HCT116 (cell line): ENCODE data around the gene SHANK1. TPM values are rescaled to one million over a fixed set of nuclear protein-coding genes. Genes with fewer than 3 reads are reported as not detected.

Experiments
- ATAC-seq: fragments of 200-7000 bp; cut with Tn5 transposase; 2 replicates; pipeline ENCODE4 v1.9.1; 2020; ENCODE audit warnings: mild to moderate bottlenecking, moderate library complexity
- BruUV-seq: library from RNA; stranded (reverse); fragments of 400-500 nt; replicated peaks from 2 replicates; lab custom pipeline; 2021; lab: Mats Ljungman, UMichigan
- CTCF ChIA-PET: fragments of 300-600 bp; sonication (Branson Sonifier 250); formaldehyde crosslinking; loops from one replicate; lab custom pipeline; 2021; ENCODE audit warnings: antibody characterized with exemption; lab: Charles Lee
- POLR2A ChIA-PET: fragments of 300-600, 350-600 bp; sonication (Branson Sonifier 250); formaldehyde crosslinking; loops from one replicate; lab custom pipeline; 2021; ENCODE audit warnings: antibody characterized with exemption; lab: Charles Lee
- RAD21 ChIA-PET, 2 experiments: fragments of 300-600 bp; sonication (Branson Sonifier 250); formaldehyde crosslinking; loops; one replicate each; lab custom pipeline; 2023; ENCODE audit warnings: low total read pairs in 2 of 2; ENCODE audit not compliant: uncharacterized antibody in 2 of 2, unreplicated experiment in 2 of 2, low non-redundant PET in 1 of 2; lab: Charles Lee
- DNase-seq: peaks from one replicate; pipeline ENCODE4 v3.0.0-alpha.2; 2010; ENCODE audit warnings: low read depth, low spot score
- H2AFZ ChIP-seq: fragments of 200-600 bp; shearing (Covaris generic), sonication (generic); 2 replicates; pipeline ENCODE4 v1.6.1; 2017; ENCODE audit warnings: low read depth, mixed run types, mixed read lengths, antibody characterized with exemption, low read length; ENCODE audit not compliant: poor library complexity, severe bottlenecking
- H3K27ac ChIP-seq: 2 replicates; pipeline ENCODE4 v1.5.1; 2012; ENCODE audit warnings: low read depth, low read length
- H3K27me3 ChIP-seq: fragments of 200-600 bp; sonication (generic); 2 replicates; pipeline ENCODE4 v1.6.1; 2016; ENCODE audit warnings: mixed run types, low read length, mixed read lengths; ENCODE audit not compliant: insufficient read depth
- H3K36me3 ChIP-seq, 2 experiments: fragments of 200-500 bp in 1 of 2; fragments of 200-600 bp in 1 of 2; sonication (Bioruptor generic) in 1 of 2; sonication (generic) in 1 of 2; 2 replicates each; pipeline versions ENCODE4 v1.5.1 to v1.6.1; 2014 to 2016; ENCODE audit warnings: low read length in 2 of 2, inconsistent platforms in 1 of 2, mixed read lengths in 1 of 2, mixed run types in 1 of 2; ENCODE audit not compliant: insufficient read depth in 2 of 2, control insufficient read depth in 1 of 2
- H3K4me1 ChIP-seq, 2 experiments: fragments of 200-600 bp in 1 of 2; sonication (generic) in 1 of 2; 2 replicates each; pipeline versions ENCODE4 v1.5.1 to v1.6.1; 2012 to 2017; ENCODE audit warnings: low read length in 2 of 2, inconsistent platforms in 1 of 2, mild to moderate bottlenecking in 1 of 2, mixed read lengths in 1 of 2, mixed run types in 1 of 2, moderate library complexity in 1 of 2; ENCODE audit not compliant: insufficient read depth in 2 of 2, control insufficient read depth in 1 of 2
- H3K4me2 ChIP-seq: fragments of 200-600 bp; sonication (generic); 2 replicates; pipeline ENCODE4 v1.6.1; 2017; ENCODE audit warnings: mixed run types, low read length, mixed read lengths
- H3K4me3 ChIP-seq, 2 experiments: fragments of 200-600 bp in 1 of 2; sonication (generic) in 1 of 2; replicated peaks in 1 of 2; 2 replicates each; pipeline ENCODE4 v1.5.1; 2011 to 2016; ENCODE audit warnings: low read length in 2 of 2, control low read depth in 1 of 2, low read depth in 1 of 2, mild to moderate bottlenecking in 1 of 2, mixed read lengths in 1 of 2, mixed run types in 1 of 2
- H3K79me2 ChIP-seq: fragments of 200-600 bp; sonication (generic); 2 replicates; pipeline ENCODE4 v1.6.1; 2017; ENCODE audit warnings: mild to moderate bottlenecking, mixed run types, low read length, moderate library complexity, mixed read lengths; ENCODE audit not compliant: insufficient read depth
- H3K9ac ChIP-seq: fragments of 200-600 bp; sonication (generic); 2 replicates; pipeline ENCODE4 v1.6.1; 2016; ENCODE audit warnings: low read length, mixed read lengths
- H3K9me2 ChIP-seq: fragments of 200-600 bp; sonication (generic), shearing (Covaris generic); 2 replicates; pipeline ENCODE4 v1.6.1; 2017; ENCODE audit warnings: mixed run types, mild to moderate bottlenecking, moderate library complexity; ENCODE audit not compliant: insufficient read depth
- H3K9me3 ChIP-seq, 2 experiments: fragments of 200-500 bp in 1 of 2; fragments of 200-600 bp in 1 of 2; sonication (Bioruptor generic) in 1 of 2; sonication (generic) in 1 of 2; 2 replicates each; pipeline ENCODE4 v1.6.1; 2014 to 2017; ENCODE audit warnings: low read length in 2 of 2, mixed read lengths in 2 of 2, inconsistent platforms in 1 of 2, low read depth in 1 of 2, mild to moderate bottlenecking in 1 of 2, mixed run types in 1 of 2, moderate library complexity in 1 of 2; ENCODE audit not compliant: control insufficient read depth in 1 of 2, insufficient read depth in 1 of 2
- H4K20me1 ChIP-seq: fragments of 200-600 bp; sonication (generic), shearing (Covaris generic); 2 replicates; pipeline ENCODE4 v1.6.1; 2017; ENCODE audit warnings: mixed run types, mild to moderate bottlenecking, moderate library complexity; ENCODE audit not compliant: insufficient read depth
- CBX3 ChIP-seq: IDR thresholded peaks from 2 replicates; pipeline ENCODE4 v1.6.1; 2012; ENCODE audit warnings: low read depth
- CEBPB ChIP-seq: IDR thresholded peaks from 2 replicates; pipeline ENCODE4 v1.6.1; 2012; ENCODE audit warnings: low read depth
- EGR1 ChIP-seq: IDR thresholded peaks from 2 replicates; pipeline ENCODE4 v1.6.1; 2012; ENCODE audit warnings: low read depth
- ELF1 ChIP-seq: IDR thresholded peaks from 2 replicates; pipeline ENCODE4 v1.6.1; 2012; ENCODE audit warnings: low read depth, borderline replicate concordance
- EZH2 ChIP-seq: fragments of 200-600 bp; sonication (generic); IDR thresholded peaks from 2 replicates; pipeline ENCODE4 v1.6.1; 2017; ENCODE audit warnings: antibody characterized with exemption, mixed run types
- EZH2phosphoT487 ChIP-seq: fragments of 200-600 bp; IDR thresholded peaks from 2 replicates; pipeline ENCODE4 v1.6.1; 2018; ENCODE audit warnings: antibody characterized with exemption, borderline replicate concordance
- POLR2A ChIP-seq: IDR thresholded peaks from 2 replicates; pipeline ENCODE4 v1.7.0; 2011; ENCODE audit warnings: borderline replicate concordance; ENCODE audit not compliant: insufficient read depth, insufficient read length; ENCODE audit errors: extremely low read depth
- RAD21 ChIP-seq: IDR thresholded peaks from 2 replicates; pipeline ENCODE4 v1.6.1; 2012; ENCODE audit warnings: low read depth, mild to moderate bottlenecking
- SP1 ChIP-seq: IDR thresholded peaks from 2 replicates; pipeline ENCODE4 v1.6.1; 2012; ENCODE audit warnings: low read depth
- SRF ChIP-seq: IDR thresholded peaks from 2 replicates; pipeline ENCODE4 v1.6.1; 2012; ENCODE audit warnings: low read depth
- ZBTB33 ChIP-seq: IDR thresholded peaks from 2 replicates; pipeline ENCODE4 v1.6.1; 2011; ENCODE audit warnings: mild to moderate bottlenecking, low read length, moderate library complexity; ENCODE audit not compliant: insufficient replicate concordance; ENCODE audit errors: extremely low read depth
- ZNF274 ChIP-seq: fragments of 200-500 bp; sonication (Bioruptor generic); IDR thresholded peaks from 2 replicates; pipeline ENCODE4 v1.6.1; 2014; ENCODE audit warnings: mild to moderate bottlenecking, low read depth, low read length, inconsistent platforms
- intact Hi-C: fragments of 100-400 bp; cut with micrococcal nuclease; formaldehyde crosslinking; loops from 2 replicates; pipeline ENCODE4 v1.10.0; 2022
- total RNA-seq: library from RNA; stranded (reverse); gene quantifications from one replicate; pipeline ENCODE4 v1.2.1, GENCODE V29; 2021; ENCODE audit not compliant: unreplicated experiment

Gene SHANK1
- total RNA-seq, 1 experiment from 2014 or later, result 3.0 TPM

DNA sequence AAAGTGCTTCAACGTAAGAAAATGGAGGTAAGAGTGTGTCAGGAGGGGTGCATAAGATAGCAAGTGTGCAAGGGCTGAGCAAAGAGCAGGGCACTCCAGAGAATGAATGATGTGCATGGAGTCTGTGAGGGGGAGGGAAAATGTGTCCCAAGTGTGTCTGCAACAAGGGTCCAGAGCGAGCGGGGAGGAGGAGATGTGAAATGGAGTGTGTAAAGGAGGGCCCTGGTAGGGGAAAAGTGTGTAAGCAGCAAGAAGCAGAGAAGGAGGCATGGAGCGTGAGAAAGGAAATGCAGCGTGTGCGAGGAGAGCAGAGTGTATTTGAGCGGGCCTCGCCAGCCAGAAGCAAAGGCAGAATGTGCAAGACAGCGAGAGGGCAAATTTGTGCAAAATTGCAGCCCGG, 58.6 kb downstream of the SHANK1 start:
- Histone ChIP-seq H4K20me1 (no peaks in the 10 kb centered on the region), H3K79me2 (no peaks in the 10 kb centered on the region), H2AFZ (no peak overlapping the region), H3K9me2 (no peaks in the 10 kb centered on the region), H3K4me3 (no peak overlapping the region), H3K4me1 (peaks cover 0 to 21% of the 10 kb centered on the region in 2 experiments; a peak in 3 of 4 replicates), H3K4me2 (no peak overlapping the region), H3K9me3 (no peaks in the 10 kb centered on the region), H3K27ac (no peak overlapping the region), H3K9ac (no peak overlapping the region), H3K36me3 (no peaks in the 10 kb centered on the region), H3K27me3 (no peaks in the 10 kb centered on the region)
- ATAC-seq (no peak), DNase-seq (no peak)
- intact Hi-C loops, result no loop called here
- POLR2A ChIA-PET, result no interaction called here
- TF ChIP-seq ZNF274 (no peak), POLR2A (no peak), ZBTB33 (no peak), EGR1 (no peak), SP1 (no peak), CEBPB (no peak), RAD21 (no peak), CBX3 (no peak), EZH2phosphoT487 (no peak), EZH2 (no peak), ELF1 (no peak), SRF (no peak)
- CTCF ChIA-PET, result no interaction called here
- RAD21 ChIA-PET, result no interaction called here
- BruUV-seq, result no TSS peak
